Loucy (cell line): ENCODE measurements around the gene ANKZF1.

Experiments used
- H2AFZ ChIP-seq: fragments of 200-600 bp; sonication (generic); 2 replicates; pipeline ENCODE4 v1.6.0; 2016; ENCODE audit warnings: antibody characterized with exemption, mild to moderate bottlenecking, low read length, moderate library complexity
- H3F3A ChIP-seq: fragments of 200-600 bp; 2 replicates; pipeline ENCODE4 v1.6.0; 2016; ENCODE audit warnings: antibody characterized with exemption, low read depth, mild to moderate bottlenecking
- H3K27me3 ChIP-seq: fragments of 200-600 bp; sonication (generic); 2 replicates; pipeline ENCODE4 v1.6.1; 2014; ENCODE audit warnings: low read length, mild to moderate bottlenecking; ENCODE audit not compliant: insufficient read depth, poor library complexity, severe bottlenecking
- H3K36me3 ChIP-seq: fragments of 200-600 bp; sonication (generic); 2 replicates; pipeline ENCODE4 v1.6.1; 2016; ENCODE audit warnings: low read length; ENCODE audit not compliant: insufficient read depth
- H3K4me1 ChIP-seq: fragments of 200-600 bp; sonication (generic); 2 replicates; pipeline ENCODE4 v1.5.1; 2014; ENCODE audit warnings: low read length, mild to moderate bottlenecking; ENCODE audit not compliant: insufficient read depth, poor library complexity, severe bottlenecking
- H3K4me2 ChIP-seq: fragments of 200-600 bp; sonication (generic); 2 replicates; pipeline ENCODE4 v1.6.0; 2014; ENCODE audit warnings: antibody characterized with exemption, low read length, low read depth, mild to moderate bottlenecking; ENCODE audit not compliant: poor library complexity, severe bottlenecking
- H3K4me3 ChIP-seq: fragments of 200-600 bp; sonication (generic); 2 replicates; pipeline ENCODE4 v1.5.1; 2014; ENCODE audit warnings: low read length, mild to moderate bottlenecking, mixed read lengths; ENCODE audit not compliant: poor library complexity, severe bottlenecking
- H3K79me2 ChIP-seq: fragments of 200-600 bp; sonication (generic); 2 replicates; pipeline ENCODE4 v1.6.1; 2014; ENCODE audit warnings: low read length; ENCODE audit not compliant: insufficient read depth
- H3K9ac ChIP-seq: fragments of 200-600 bp; sonication (generic); 2 replicates; pipeline ENCODE4 v1.6.0; 2014; ENCODE audit warnings: mild to moderate bottlenecking, low read depth, low read length, moderate library complexity; ENCODE audit not compliant: poor library complexity, severe bottlenecking
- H3K9me2 ChIP-seq: fragments of 200-600 bp; sonication (generic); replicated peaks from 2 replicates; pipeline ENCODE4 v1.6.1; 2016; ENCODE audit warnings: low read depth, low read length, mixed read lengths
- H3K9me3 ChIP-seq: fragments of 200-600 bp; sonication (generic); 2 replicates; pipeline ENCODE4 v1.6.1; 2014; ENCODE audit warnings: mild to moderate bottlenecking, antibody characterized with exemption, low read length, low read depth; ENCODE audit not compliant: insufficient read depth
- H4K20me1 ChIP-seq: fragments of 200-600 bp; sonication (generic); 2 replicates; pipeline ENCODE4 v1.6.0; 2014; ENCODE audit warnings: antibody characterized with exemption, low read length, mild to moderate bottlenecking; ENCODE audit not compliant: insufficient read depth, poor library complexity, severe bottlenecking
- EZH2phosphoT487 ChIP-seq: fragments of 200-600 bp; IDR thresholded peaks from 2 replicates; pipeline ENCODE4 v1.6.1; 2018; ENCODE audit warnings: antibody characterized with exemption, mild to moderate bottlenecking, moderate library complexity, borderline replicate concordance
- TF ChIP-seq, protein P1 (sequence below): fragments of 200-600 bp; sonication (generic); conservative IDR thresholded peaks from 2 replicates; pipeline ENCODE4 v1.5.1; 2014; ENCODE audit warnings: mild to moderate bottlenecking, antibody characterized with exemption, low read length

Gene ANKZF1

DNA sequence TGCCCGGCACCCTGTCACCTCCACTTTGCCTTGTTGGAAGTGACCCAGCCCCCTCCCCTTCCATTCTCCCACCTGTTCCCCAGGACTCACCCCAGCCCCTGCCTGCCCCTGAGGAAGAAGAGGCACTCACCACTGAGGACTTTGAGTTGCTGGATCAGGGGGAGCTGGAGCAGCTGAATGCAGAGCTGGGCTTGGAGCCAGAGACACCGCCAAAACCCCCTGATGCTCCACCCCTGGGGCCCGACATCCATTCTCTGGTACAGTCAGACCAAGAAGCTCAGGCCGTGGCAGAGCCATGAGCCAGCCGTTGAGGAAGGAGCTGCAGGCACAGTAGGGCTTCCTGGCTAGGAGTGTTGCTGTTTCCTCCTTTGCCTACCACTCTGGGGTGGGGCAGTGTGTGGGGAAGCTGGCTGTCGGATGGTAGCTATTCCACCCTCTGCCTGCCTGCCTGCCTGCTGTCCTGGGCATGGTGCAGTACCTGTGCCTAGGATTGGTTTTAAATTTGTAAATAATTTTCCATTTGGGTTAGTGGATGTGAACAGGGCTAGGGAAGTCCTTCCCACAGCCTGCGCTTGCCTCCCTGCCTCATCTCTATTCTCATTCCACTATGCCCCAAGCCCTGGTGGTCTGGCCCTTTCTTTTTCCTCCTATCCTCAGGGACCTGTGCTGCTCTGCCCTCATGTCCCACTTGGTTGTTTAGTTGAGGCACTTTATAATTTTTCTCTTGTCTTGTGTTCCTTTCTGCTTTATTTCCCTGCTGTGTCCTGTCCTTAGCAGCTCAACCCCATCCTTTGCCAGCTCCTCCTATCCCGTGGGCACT lies 47.1 kb upstream of the ANKZF1 start:
- TF ChIP-seq, protein P1, sequence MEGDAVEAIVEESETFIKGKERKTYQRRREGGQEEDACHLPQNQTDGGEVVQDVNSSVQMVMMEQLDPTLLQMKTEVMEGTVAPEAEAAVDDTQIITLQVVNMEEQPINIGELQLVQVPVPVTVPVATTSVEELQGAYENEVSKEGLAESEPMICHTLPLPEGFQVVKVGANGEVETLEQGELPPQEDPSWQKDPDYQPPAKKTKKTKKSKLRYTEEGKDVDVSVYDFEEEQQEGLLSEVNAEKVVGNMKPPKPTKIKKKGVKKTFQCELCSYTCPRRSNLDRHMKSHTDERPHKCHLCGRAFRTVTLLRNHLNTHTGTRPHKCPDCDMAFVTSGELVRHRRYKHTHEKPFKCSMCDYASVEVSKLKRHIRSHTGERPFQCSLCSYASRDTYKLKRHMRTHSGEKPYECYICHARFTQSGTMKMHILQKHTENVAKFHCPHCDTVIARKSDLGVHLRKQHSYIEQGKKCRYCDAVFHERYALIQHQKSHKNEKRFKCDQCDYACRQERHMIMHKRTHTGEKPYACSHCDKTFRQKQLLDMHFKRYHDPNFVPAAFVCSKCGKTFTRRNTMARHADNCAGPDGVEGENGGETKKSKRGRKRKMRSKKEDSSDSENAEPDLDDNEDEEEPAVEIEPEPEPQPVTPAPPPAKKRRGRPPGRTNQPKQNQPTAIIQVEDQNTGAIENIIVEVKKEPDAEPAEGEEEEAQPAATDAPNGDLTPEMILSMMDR, result no peak
- no peak for TF ChIP-seq EZH2phosphoT487
- H3K9me2 ChIP-seq, result no peaks in the 10 kb centered on the region
- H3F3A ChIP-seq, result peaks cover 4% of the 10 kb centered on the region; the same call in 1 of the 2 replicates
- H3K27me3 ChIP-seq, result no peaks in the 10 kb centered on the region
- H2AFZ ChIP-seq, result no peak overlapping the region
- H3K79me2 ChIP-seq, result peaks cover 37% of the 10 kb centered on the region
- H4K20me1 ChIP-seq, result peaks cover 20% of the 10 kb centered on the region
- H3K4me3 ChIP-seq, result no peak overlapping the region
- no peaks in the 10 kb centered on the region for H3K9me3 ChIP-seq
- H3K9ac ChIP-seq, result no peak overlapping the region
- H3K36me3 ChIP-seq, result peaks cover 41% of the 10 kb centered on the region; the same call in 1 of the 2 replicates
- peak overlapping the region; percentile 21 for H3K4me2 ChIP-seq
- H3K4me1 ChIP-seq, result peaks cover 29% of the 10 kb centered on the region

DNA sequence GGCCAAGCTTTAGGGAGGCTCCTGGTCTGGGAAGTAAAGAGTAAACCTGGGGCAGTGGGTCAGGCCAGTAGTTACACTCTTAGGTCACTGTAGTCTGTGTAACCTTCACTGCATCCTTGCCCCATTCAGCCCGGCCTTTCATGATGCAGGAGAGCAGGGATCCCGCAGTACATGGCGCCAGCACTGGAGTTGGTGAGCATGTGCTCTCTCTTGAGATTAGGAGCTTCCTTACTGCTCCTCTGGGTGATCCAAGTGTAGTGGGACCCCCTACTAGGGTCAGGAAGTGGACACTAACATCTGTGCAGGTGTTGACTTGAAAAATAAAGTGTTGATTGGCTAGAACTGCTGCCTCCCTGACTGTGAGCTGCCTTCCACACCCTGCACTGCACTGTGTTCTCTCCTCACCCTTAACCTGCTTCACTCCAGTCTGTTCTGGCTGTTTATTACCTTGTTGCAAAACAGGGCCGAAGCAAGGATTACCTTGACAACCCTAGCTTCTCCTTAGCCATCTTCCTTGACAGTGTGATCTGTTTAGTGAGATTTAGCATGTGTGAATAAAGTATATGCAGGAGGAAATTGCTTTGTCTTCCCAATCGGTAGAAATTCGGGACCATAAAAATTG lies 46.3 kb upstream of the ANKZF1 start:
- Histone ChIP-seq H3F3A (no peaks in the 10 kb centered on the region), H3K4me2 (peak overlapping the region; percentile 21), H3K36me3 (peaks cover 41% of the 10 kb centered on the region; the same call in 1 of the 2 replicates), H3K4me1 (peaks cover 29% of the 10 kb centered on the region), H3K9me3 (no peaks in the 10 kb centered on the region), H3K9ac (no peak overlapping the region), H3K4me3 (no peak overlapping the region), H4K20me1 (peaks cover 20% of the 10 kb centered on the region), H3K9me2 (no peaks in the 10 kb centered on the region), H3K27me3 (no peaks in the 10 kb centered on the region), H2AFZ (no peak overlapping the region), H3K79me2 (peaks cover 37% of the 10 kb centered on the region)
- TF ChIP-seq, protein P1, result no peak
- no peak for TF ChIP-seq EZH2phosphoT487

DNA sequence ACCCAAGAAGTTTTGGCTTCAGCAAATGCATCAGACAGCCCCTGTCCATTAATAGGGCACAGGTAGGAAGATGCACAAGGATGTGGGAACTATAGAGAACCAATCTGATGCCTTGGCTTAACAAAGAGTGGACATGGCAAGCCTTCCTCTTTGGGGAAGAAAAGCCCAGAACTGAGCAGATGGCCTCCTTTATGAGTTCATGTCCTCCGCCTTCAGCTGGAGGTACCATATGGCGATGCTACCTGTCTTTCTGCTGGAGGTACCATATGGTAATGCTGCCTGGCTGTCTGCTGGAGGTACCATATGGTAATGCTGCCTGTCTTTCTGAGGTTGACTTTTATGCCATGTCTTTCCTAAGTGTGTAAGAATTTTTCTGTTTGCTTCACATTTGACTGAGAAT lies 45.5 kb upstream of the ANKZF1 start:
- Histone ChIP-seq H2AFZ (no peak overlapping the region), H3K9ac (no peak overlapping the region), H3K4me3 (no peak overlapping the region), H3K4me2 (no peak overlapping the region), H3K4me1 (peaks cover 23% of the 10 kb centered on the region), H3K79me2 (peaks cover 29% of the 10 kb centered on the region), H4K20me1 (peaks cover 11% of the 10 kb centered on the region), H3K27me3 (no peaks in the 10 kb centered on the region), H3K36me3 (peaks cover 41% of the 10 kb centered on the region; the same call in 1 of the 2 replicates), H3K9me2 (no peaks in the 10 kb centered on the region), H3K9me3 (no peaks in the 10 kb centered on the region), H3F3A (no peaks in the 10 kb centered on the region)
- TF ChIP-seq, protein P1, result no peak
- TF ChIP-seq EZH2phosphoT487, result no peak
